Left ventricle myocardium inferior (tissue), 1 donor: ENCODE data around the gene MACROD1. TPM values are rescaled to one million over a fixed set of nuclear protein-coding genes. Genes with fewer than 3 reads are reported as not detected.

Source experiments
- DNase-seq: peaks from one replicate; pipeline ENCODE4 v3.0.0-alpha.2; 2020
- H3K27ac ChIP-seq: fragments of 200-600 bp; replicated peaks from 2 replicates; pipeline ENCODE4 v1.8.0; 2021
- H3K27me3 ChIP-seq: fragments of 200-600 bp; 2 replicates; pipeline ENCODE4 v1.8.0; 2021; ENCODE audit warnings: low read depth
- H3K36me3 ChIP-seq: fragments of 200-600 bp; 2 replicates; pipeline ENCODE4 v1.8.0; 2021
- H3K4me1 ChIP-seq: fragments of 200-600 bp; 2 replicates; pipeline ENCODE4 v1.8.0; 2021
- H3K4me3 ChIP-seq: fragments of 200-600 bp; 2 replicates; pipeline ENCODE4 v1.8.0; 2021; ENCODE audit warnings: mild to moderate bottlenecking, moderate library complexity
- H3K9me3 ChIP-seq: fragments of 200-600 bp; replicated peaks from 2 replicates; pipeline ENCODE4 v1.8.0; 2021
- CTCF ChIP-seq: fragments of 200-600 bp; IDR thresholded peaks from 2 replicates; pipeline ENCODE4 v1.8.0; 2021; ENCODE audit warnings: antibody characterized with exemption, mild to moderate bottlenecking, borderline replicate concordance
- intact Hi-C: fragments of 100-400 bp; cut with micrococcal nuclease; formaldehyde crosslinking; loops from one replicate; pipeline ENCODE4 v1.11.0; 2022
- total RNA-seq: library from RNA; stranded (reverse); fragmentation: NEBNext Ultra II Directional; extraction: Animal tissue kit (Norgen Biotek cat#: 25700); gene quantifications from one replicate; pipeline ENCODE4 v1.2.1, GENCODE V29; 2021
- donor health status: DM: no; HTN: yes; CAD: no; lungs with severe emphysema.

The MACROD1 gene
- total RNA-seq, 1 donor from 2014 or later: 127 TPM

GRCh38 chr11:64117763-64118459 is 48.0 kb downstream of the MACROD1 start:
- no peak overlapping the region for H3K4me3 ChIP-seq
- H3K27ac ChIP-seq: no peak overlapping the region
- no peak for DNase-seq
- peaks cover 24% of the 10 kb centered on the region for H3K4me1 ChIP-seq
- intact Hi-C loops: no loop called here
- H3K27me3 ChIP-seq: no peaks in the 10 kb centered on the region
- H3K9me3 ChIP-seq: no peaks in the 10 kb centered on the region
- no peak for TF ChIP-seq CTCF
- no peaks in the 10 kb centered on the region for H3K36me3 ChIP-seq

GRCh38 chr11:64115531-64116522 is 50.1 kb downstream of the MACROD1 start:
- no peak for DNase-seq
- no peak for TF ChIP-seq CTCF
- H3K9me3 ChIP-seq: no peaks in the 10 kb centered on the region
- H3K4me1 ChIP-seq: peaks cover 12% of the 10 kb centered on the region
- no peak overlapping the region for H3K27ac ChIP-seq
- H3K36me3 ChIP-seq: no peaks in the 10 kb centered on the region
- H3K27me3 ChIP-seq: no peaks in the 10 kb centered on the region
- H3K4me3 ChIP-seq: no peak overlapping the region
- intact Hi-C loops: no loop called here

GRCh38 chr11:64114231-64114630 is 51.7 kb downstream of the MACROD1 start:
- Histone ChIP-seq H3K27me3 (no peaks in the 10 kb centered on the region), H3K9me3 (no peaks in the 10 kb centered on the region), H3K27ac (no peak overlapping the region), H3K4me3 (no peak overlapping the region), H3K4me1 (peaks cover 7% of the 10 kb centered on the region), H3K36me3 (no peaks in the 10 kb centered on the region)
- no peak for TF ChIP-seq CTCF
- intact Hi-C loops: no loop called here
- DNase-seq: no peak

DNA sequence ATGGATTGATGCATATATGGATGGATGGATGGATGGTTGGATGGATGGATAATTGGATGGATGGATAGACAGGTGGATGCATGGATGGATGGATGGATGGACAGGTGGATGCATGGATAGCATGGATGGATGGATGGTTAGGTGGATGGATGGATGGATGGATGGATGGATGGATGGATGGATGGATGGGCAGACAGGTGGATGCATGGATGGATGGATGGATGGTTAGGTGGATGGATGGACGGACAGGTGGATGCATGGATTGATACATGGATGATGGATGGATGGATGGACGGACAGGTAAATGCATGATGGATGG is 52.5 kb downstream of the MACROD1 start:
- Histone ChIP-seq H3K27ac (no peak overlapping the region), H3K27me3 (no peaks in the 10 kb centered on the region), H3K36me3 (no peaks in the 10 kb centered on the region), H3K9me3 (no peaks in the 10 kb centered on the region), H3K4me3 (no peak overlapping the region), H3K4me1 (peaks cover 6% of the 10 kb centered on the region)
- intact Hi-C loops: no loop called here
- no peak for TF ChIP-seq CTCF
- no peak for DNase-seq

DNA sequence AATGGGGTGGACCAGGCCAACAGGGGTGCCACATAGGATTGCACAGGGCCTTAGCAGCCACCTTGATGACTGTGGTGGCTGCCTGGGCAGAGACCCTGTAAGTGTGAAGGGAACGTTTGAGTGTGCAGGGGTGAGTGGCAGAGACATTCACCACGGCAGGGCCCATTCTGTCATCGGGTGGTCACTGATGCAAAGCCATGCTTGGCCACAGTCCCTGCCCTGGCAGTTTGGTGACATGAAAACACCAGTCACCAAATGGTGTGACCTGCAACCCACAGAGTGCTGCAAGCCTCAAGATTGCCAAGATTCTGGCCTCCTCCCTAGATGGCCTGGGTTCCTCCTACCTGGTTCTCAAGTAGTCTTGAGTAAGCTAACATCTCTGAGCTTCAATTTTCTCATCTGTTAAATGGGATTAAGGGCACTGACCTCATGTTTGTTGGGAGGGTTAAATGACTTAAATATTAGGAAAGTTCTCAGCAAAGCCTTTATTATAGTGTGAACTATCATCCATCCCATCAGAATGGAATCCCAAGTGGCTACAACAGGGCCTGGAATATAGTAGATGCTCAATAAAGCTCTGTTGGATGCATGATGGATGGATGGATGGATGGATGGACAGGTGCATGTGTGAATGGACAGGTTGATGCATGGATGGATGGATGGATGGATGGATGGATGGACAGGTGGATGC is 53.0 kb downstream of the MACROD1 start:
- intact Hi-C loops: no loop called here
- Histone ChIP-seq H3K9me3 (no peaks in the 10 kb centered on the region), H3K4me1 (peaks cover 6% of the 10 kb centered on the region), H3K27me3 (no peaks in the 10 kb centered on the region), H3K36me3 (no peaks in the 10 kb centered on the region), H3K27ac (no peak overlapping the region), H3K4me3 (no peak overlapping the region)
- no peak for TF ChIP-seq CTCF
- DNase-seq: no peak
